GM12873 (cell line): ENCODE results near the gene MED31.

ENCODE experiments used
- CTCF ChIP-seq: IDR thresholded peaks from 2 replicates; pipeline ENCODE4 v1.5.1; 2012; ENCODE audit warnings: low read depth, mild to moderate bottlenecking, moderate library complexity, low read length, control low read depth; ENCODE audit not compliant: insufficient read depth; ENCODE audit errors: missing control alignments

The MED31 gene

DNA sequence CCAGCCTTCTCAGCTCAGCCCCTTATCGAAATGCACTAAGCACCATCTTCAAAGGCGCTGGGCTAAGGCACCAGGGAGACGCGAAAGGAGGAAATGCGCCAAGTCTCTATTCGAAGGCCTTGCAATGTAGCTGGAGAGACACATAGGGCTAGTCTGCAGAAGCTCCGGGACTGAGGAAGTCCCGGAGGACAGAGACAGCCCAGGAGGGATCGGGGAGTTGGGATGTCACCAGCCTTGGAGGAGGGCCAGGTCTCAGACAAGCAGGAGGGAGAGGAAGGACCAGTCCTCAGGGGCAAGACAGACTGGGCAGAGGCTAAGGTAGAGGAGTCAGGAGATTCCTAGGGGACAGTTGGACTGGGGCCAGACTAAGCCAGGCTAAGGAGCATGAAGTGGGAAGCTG is 8.7 kb upstream of the MED31 start:
- no peak for TF ChIP-seq CTCF

GRCh38 chr17:6657633-6658287 is 6.4 kb upstream of the MED31 start:
- TF ChIP-seq CTCF: no peak

- TF ChIP-seq CTCF: peak; percentile 5
These were observed 5.6 kb upstream of the MED31 start for GRCh38 chr17:6656797-6657632.

GRCh38 chr17:6654841-6655731 is 3.7 kb upstream of the MED31 start:
- TF ChIP-seq CTCF: no peak

DNA sequence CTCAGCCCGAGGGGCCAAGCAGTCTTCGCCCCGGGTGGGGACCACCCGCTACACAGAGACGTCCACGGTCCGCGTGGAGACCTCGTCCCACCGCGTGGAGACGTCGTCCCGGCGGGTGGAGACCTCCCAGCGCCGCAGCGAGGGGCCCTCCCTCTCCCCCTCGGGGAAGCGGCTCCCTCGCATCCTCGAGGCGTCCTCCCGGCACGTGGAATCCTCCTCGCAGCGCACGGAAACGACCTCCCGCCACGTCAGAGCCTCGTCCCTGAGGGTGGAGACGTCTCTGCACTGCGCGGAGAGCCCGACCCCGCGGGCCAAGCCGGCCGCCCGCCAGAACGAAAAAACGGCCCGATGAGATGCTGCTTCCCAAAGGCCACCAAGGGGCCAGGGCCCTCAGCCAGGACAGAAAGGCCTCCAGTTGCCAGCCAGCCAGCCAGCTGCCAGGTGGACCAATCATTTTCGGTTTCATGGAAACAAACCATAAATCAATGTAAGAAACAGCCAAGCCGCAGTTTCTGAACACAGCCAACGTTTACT is 581 bp upstream of the MED31 start:
- no peak for TF ChIP-seq CTCF

DNA sequence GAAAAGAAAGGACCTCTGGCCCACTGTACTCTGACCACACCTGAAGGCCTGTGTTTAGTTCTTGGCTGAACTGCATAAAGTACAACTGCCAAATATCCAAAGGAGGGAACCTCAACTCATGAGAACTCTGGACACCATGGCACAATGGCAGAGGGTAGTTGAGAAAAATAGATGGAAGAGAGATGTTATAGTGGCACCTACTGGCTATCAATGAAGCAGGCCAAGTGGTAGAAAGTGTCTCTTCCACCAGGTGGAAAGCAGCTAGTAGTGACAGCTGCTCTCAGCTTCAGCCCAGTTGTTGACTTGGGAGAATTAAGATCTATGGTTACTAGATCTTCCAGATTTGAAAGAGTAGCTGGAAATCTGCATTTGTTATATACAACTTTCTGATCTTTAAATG is 3.2 kb downstream of the MED31 start:
- peak; percentile 57 for TF ChIP-seq CTCF
